K562 (cell line): ENCODE data around the gene SNX14. TPM values are rescaled to one million over a fixed set of nuclear protein-coding genes. Genes with fewer than 3 reads are reported as not detected.

Experiments
- ATF1 ChIP-seq, 2 experiments: fragments of 450-650 bp in 1 of 2; IDR thresholded peaks; 2 replicates each; pipeline ENCODE4 v1.6.1; 2016; ENCODE audit warnings: missing compliant biosample characterization in 1 of 2, missing genetic modification characterization in 1 of 2
- CHD2 ChIP-seq: IDR thresholded peaks from 2 replicates; pipeline ENCODE4 v1.6.1; 2011; ENCODE audit warnings: low read depth, low read length
- EHMT2 ChIP-seq: fragments of 450-650 bp; IDR thresholded peaks from 2 replicates; pipeline ENCODE4 v1.6.1; 2018; ENCODE audit warnings: antibody characterized with exemption
- FOXK2 ChIP-seq, 2 experiments: fragments of 450-650 bp; IDR thresholded peaks in 1 of 2; conservative IDR thresholded peaks in 1 of 2; 2 replicates each; pipeline ENCODE4 v1.6.1; 2016; ENCODE audit warnings: low read depth in 2 of 2, mild to moderate bottlenecking in 1 of 2
- HES1 ChIP-seq: fragments of 450-650 bp; IDR thresholded peaks from 2 replicates; pipeline ENCODE4 v1.6.1; 2016; ENCODE audit warnings: low read depth, mild to moderate bottlenecking, moderate library complexity
- ID3 ChIP-seq, 2 experiments: fragments of 250-450 bp in 1 of 2; fragments of 450-650 bp in 1 of 2; sonication (Bioruptor Pico) in 1 of 2; IDR thresholded peaks; 2 replicates each; pipeline versions ENCODE4 v1.6.1 to v1.8.0; 2016 to 2021; ENCODE audit warnings: mild to moderate bottlenecking in 2 of 2, moderate library complexity in 2 of 2, missing compliant biosample characterization in 1 of 2, missing genetic modification characterization in 1 of 2
- MCM2 ChIP-seq: fragments of 450-650 bp; IDR thresholded peaks from 2 replicates; pipeline ENCODE4 v1.6.1; 2017; ENCODE audit warnings: low read depth, mild to moderate bottlenecking
- MIER1 ChIP-seq: fragments of 450-650 bp; IDR thresholded peaks from 2 replicates; pipeline ENCODE4 v1.6.1; 2016; ENCODE audit warnings: antibody characterized with exemption, mild to moderate bottlenecking, low read depth
- MLLT1 ChIP-seq, 2 experiments: fragments of 450-650 bp; IDR thresholded peaks; 2 replicates each; pipeline ENCODE4 v1.6.1; 2016
- NCOA1 ChIP-seq: fragments of 450-650 bp; IDR thresholded peaks from 2 replicates; pipeline ENCODE4 v1.6.1; 2016; ENCODE audit warnings: low read depth
- NR2C2 ChIP-seq, 2 experiments: fragments of 200-800 bp in 1 of 2; sonication (Bioruptor generic) in 1 of 2; sonication (generic) in 1 of 2; formaldehyde crosslinking in 1 of 2; IDR thresholded peaks; 2 replicates each; pipeline versions ENCODE4 v1.6.1 to v1.8.0; 2016 to 2022; ENCODE audit warnings: mild to moderate bottlenecking in 1 of 2, missing compliant biosample characterization in 1 of 2, missing genetic modification characterization in 1 of 2, missing genetic modification reagents in 1 of 2
- PRDM10 ChIP-seq: fragments of 450-650 bp; IDR thresholded peaks from 2 replicates; pipeline ENCODE4 v1.6.1; 2018; ENCODE audit not compliant: partially characterized antibody
- RNF219 ChIP-seq: fragments of 250-450 bp; sonication (Bioruptor Pico); IDR thresholded peaks from 2 replicates; pipeline ENCODE4 v1.5.0; 2022; ENCODE audit warnings: mild to moderate bottlenecking
- SMARCB1 ChIP-seq: IDR thresholded peaks from 2 replicates; pipeline ENCODE4 v1.6.1; 2011; ENCODE audit warnings: improper control_type of control experiment, low read depth; ENCODE audit not compliant: insufficient read length
- U2AF2 ChIP-seq: fragments of 200-400 bp; formaldehyde crosslinking; optimal IDR thresholded peaks from 2 replicates; pipeline ENCODE3; 2017; ENCODE audit warnings: low read depth, mild to moderate bottlenecking, low read length
- ZBTB17 ChIP-seq: fragments of 450-650 bp; formaldehyde crosslinking; IDR thresholded peaks from 2 replicates; pipeline ENCODE4 v1.4.0; 2020; ENCODE audit warnings: mild to moderate bottlenecking
- ZNF766 ChIP-seq: fragments of 200-800 bp; sonication (Bioruptor generic); conservative IDR thresholded peaks from 2 replicates; pipeline ENCODE4 v1.6.1; 2016; ENCODE audit warnings: missing genetic modification characterization, missing compliant biosample characterization
- polyA plus RNA-seq, 8 experiments: library from polyadenylated mRNA; depleted of rRNA in 4 of 8; stranded (reverse) in 5 of 8; unstranded in 3 of 8; fragments of >200 nt; fragmentation: Nextera tagmentation in 2 of 8; fragmentation: Illumina TruSeq in 1 of 8; extraction: Ambion mirVana in 2 of 8; extraction: Trizol in 1 of 8; gene quantifications; 2 replicates each; pipeline versions ENCODE4 v1.2.1 to v1.2.3, GENCODE V29; 2011 to 2014; ENCODE audit warnings: inconsistent platforms in 1 of 8, missing spikeins in 1 of 8
- total RNA-seq, 7 experiments: library from RNA; depleted of rRNA in 6 of 7; stranded (reverse); fragments of >200 nt in 6 of 7; fragmentation: Illumina TruSeq in 2 of 7; extraction: Trizol in 2 of 7; gene quantifications; 2 replicates each; pipeline versions ENCODE4 v1.2.1 to v1.2.3, GENCODE V29; 2011 to 2021; ENCODE audit warnings: low replicate concordance in 1 of 7

The SNX14 gene
- total and polyA plus RNA-seq, 9 of the 15 experiments (the other 6 are each of a cell fraction or from before 2014, with no cell fraction given): 46.5 to 140 (median 71.2) TPM

- TF ChIP-seq ATF1 (CRISPR knock-in tag; IDR thresholded peaks at IDR 0.05): peak; percentile 63; the same call in 1 of the 2 replicates
- TF ChIP-seq ATF1 (tag; IDR thresholded peaks at IDR 0.05): peak; percentile 93
- no peak for TF ChIP-seq NR2C2 (CRISPR knock-in tag; IDR thresholded peaks at IDR 0.05)
- no peak for TF ChIP-seq NR2C2 (tag; IDR thresholded peaks at IDR 0.05)
- TF ChIP-seq NCOA1: peak; percentile 73; the same call in 1 of the 2 replicates
- peak; percentile 42 for TF ChIP-seq PRDM10
- TF ChIP-seq SMARCB1: no peak
- peak; percentile 93 for TF ChIP-seq ZNF766
- TF ChIP-seq MIER1: peak; percentile 47; the same call in 1 of the 2 replicates
- TF ChIP-seq MCM2: no peak
- peak; percentile 51; the same call in 1 of the 2 replicates for TF ChIP-seq EHMT2
- no peak for TF ChIP-seq ID3 (CRISPR knock-in tag; IDR thresholded peaks at IDR 0.05)
- TF ChIP-seq ID3 (tag; IDR thresholded peaks at IDR 0.05): no peak
- TF ChIP-seq RNF219 (CRISPR knock-in tag): no peak
- peak; percentile 95 to 96 for TF ChIP-seq MLLT1 (IDR thresholded peaks at IDR 0.05)
- TF ChIP-seq ZBTB17 (CRISPR knock-in tag): no peak
- no peak for TF ChIP-seq CHD2
- peak; percentile 56 to 59; a peak in 1 of 4 replicates for TF ChIP-seq FOXK2 (conservative IDR thresholded peaks at IDR 0.05 in 1 of 2, IDR thresholded peaks at IDR 0.05 in 1 of 2; ENCODE audit: low read depth in 2 of 2)
- TF ChIP-seq HES1: no peak; the same call in 1 of the 2 replicates
- no peak for TF ChIP-seq U2AF2
These were observed 49.3 kb upstream of the SNX14 start, which contains the start of gene SYNCRIP (continued) for GRCh38 chr6:85642774-85643536.
